ENCODE results near the gene PIAS2.

DNA sequence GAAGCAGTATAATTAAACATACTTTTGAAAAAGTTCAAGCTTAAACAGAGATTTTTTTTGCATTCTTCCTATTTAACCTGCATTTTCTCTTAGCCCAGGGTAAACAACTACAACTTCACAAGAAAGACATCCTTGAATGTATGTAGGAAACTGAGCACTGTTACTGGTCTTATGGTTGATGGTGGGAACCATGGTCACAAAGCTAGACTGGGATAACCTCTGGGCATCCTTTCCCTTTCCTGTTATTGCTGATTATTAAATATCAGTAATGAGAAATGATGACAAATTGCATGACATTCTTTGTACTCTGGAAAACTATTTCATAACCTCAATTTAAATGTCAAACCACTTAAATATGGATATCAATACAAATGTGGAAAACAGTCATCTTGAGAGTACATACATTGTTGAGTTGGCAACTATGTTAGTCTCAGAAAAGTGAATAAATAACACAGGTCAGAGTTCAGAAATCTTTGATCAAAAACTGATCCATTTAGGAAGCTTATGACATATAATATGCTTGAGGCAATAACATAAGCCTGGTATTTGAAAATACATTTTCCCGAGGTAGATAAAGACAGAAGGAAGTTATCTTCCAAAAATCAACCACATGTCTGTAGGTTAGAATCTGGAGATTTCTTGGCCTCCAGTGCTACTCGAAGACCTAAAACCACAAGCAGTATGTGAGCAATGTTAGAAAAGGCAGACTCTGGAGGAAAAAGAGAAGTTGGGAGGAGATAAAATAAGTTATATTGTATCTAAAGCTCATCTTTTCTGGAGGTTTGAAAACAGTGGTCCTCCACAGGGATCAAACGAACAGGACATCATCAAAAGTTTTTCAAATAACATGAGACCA lies 95.2 kb downstream of the PIAS2 start:
- TF ChIP-seq CTCF (IDR thresholded peaks at IDR 0.05; ENCODE audit: poor library complexity): no peak
- no peak for TF ChIP-seq EZH2 (IDR thresholded peaks at IDR 0.05; ENCODE audit: borderline replicate concordance)
- no peak for TF ChIP-seq EZH2phosphoT487 (IDR thresholded peaks at IDR 0.05; ENCODE audit: low read depth, severe bottlenecking, unreplicated experiment)
